Erythroblast (primary cell): Measurements from ENCODE around the gene SUCNR1.

ENCODE experiments used
- GATA1 ChIP-seq: IDR thresholded peaks from 2 replicates; pipeline ENCODE4 v1.6.1; 2011; ENCODE audit warnings: low read depth, mild to moderate bottlenecking, control low read depth, low read length, moderate library complexity
- POLR2A ChIP-seq: IDR thresholded peaks from 2 replicates; pipeline ENCODE4 v1.6.1; 2011; ENCODE audit warnings: mild to moderate bottlenecking, low read length

DNA sequence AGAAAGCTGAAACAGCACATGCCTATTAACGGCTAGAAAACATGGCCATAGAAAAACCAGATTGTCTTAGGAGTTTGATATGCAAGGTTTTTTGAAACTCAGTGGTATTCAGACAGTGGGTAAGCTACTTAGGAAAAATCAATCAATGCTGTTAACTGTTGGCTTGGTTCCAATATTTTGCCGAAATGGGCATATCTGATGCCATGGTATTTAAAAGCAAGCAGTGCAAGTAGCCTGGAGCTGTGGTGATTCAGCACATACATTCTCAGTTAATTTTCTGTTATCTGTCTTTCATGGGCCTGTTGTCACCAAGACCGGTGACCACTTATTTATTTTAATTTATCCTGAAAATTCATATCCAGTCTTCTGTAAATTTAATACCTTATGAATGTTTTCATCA lies 17.3 kb upstream of the SUCNR1 start:
- TF ChIP-seq POLR2A, result no peak
- TF ChIP-seq GATA1, result no peak
